Endothelial cell of umbilical vein (primary cell): ENCODE data around the gene PRRC2A. TPM values are rescaled to one million over a fixed set of nuclear protein-coding genes. Genes with fewer than 3 reads are reported as not detected.

Source experiments
- BruUV-seq: library from RNA; stranded (reverse); fragments of 400-500 nt; replicated peaks from 2 replicates; lab custom pipeline; 2021; lab: Mats Ljungman, UMichigan
- CTCF ChIA-PET: fragments of 300-600, 350-600 bp; sonication (Branson Sonifier 250); formaldehyde crosslinking; loops from one replicate; lab custom pipeline; 2021; ENCODE audit warnings: antibody characterized with exemption, inconsistent platforms; lab: Charles Lee
- POLR2A ChIA-PET: fragments of 300-600, 350-600 bp; sonication (Branson Sonifier 250); formaldehyde crosslinking; loops from one replicate; lab custom pipeline; 2021; ENCODE audit warnings: antibody characterized with exemption, inconsistent platforms; lab: Charles Lee
- DNase-seq: peaks from one replicate; pipeline ENCODE4 v3.0.0-alpha.2; 2011; ENCODE audit warnings: low read depth, low spot score
- FAIRE-seq: peaks from 2 replicates; lab custom pipeline; 2011; peaks lifted over from hg19 to GRCh38; lab: Jason Lieb, UNC
- H2AFZ ChIP-seq: 2 replicates; pipeline ENCODE4 v1.6.0; 2012; ENCODE audit warnings: low read depth, low read length, control low read depth, inconsistent platforms
- H3K27ac ChIP-seq: 2 replicates; pipeline ENCODE4 v1.5.1; 2011; ENCODE audit warnings: low read depth, mild to moderate bottlenecking, control low read depth, low read length, moderate library complexity; ENCODE audit not compliant: insufficient read depth
- H3K27me3 ChIP-seq, 2 experiments: 2 replicates each; pipeline versions ENCODE4 v1.6.0 to v1.6.1; 2011; ENCODE audit warnings: low read length in 2 of 2, mixed read lengths in 1 of 2; ENCODE audit not compliant: control insufficient read depth in 2 of 2, insufficient read depth in 2 of 2
- H3K36me3 ChIP-seq, 2 experiments: 2 replicates in 1 of 2; 3 replicates in 1 of 2; pipeline ENCODE4 v1.5.1; 2011; ENCODE audit warnings: low read length in 2 of 2, mild to moderate bottlenecking in 1 of 2, moderate library complexity in 1 of 2; ENCODE audit not compliant: control insufficient read depth in 2 of 2, insufficient read depth in 2 of 2; ENCODE audit errors: extremely low read depth in 1 of 2
- H3K4me1 ChIP-seq: 3 replicates; pipeline ENCODE4 v1.5.1; 2011; ENCODE audit warnings: mild to moderate bottlenecking, low read length; ENCODE audit not compliant: control insufficient read depth, insufficient read depth; ENCODE audit errors: extremely low read depth
- H3K4me2 ChIP-seq: 2 replicates; pipeline ENCODE4 v1.6.1; 2011; ENCODE audit warnings: low read length, control low read depth, mixed read lengths; ENCODE audit not compliant: insufficient read depth
- H3K4me3 ChIP-seq, 3 experiments: fragments of 200-600 bp in 1 of 3; sonication (generic), shearing (Covaris generic) in 1 of 3; replicated peaks in 1 of 3; 2 replicates each; pipeline ENCODE4 v1.5.1; 2011 to 2016; ENCODE audit warnings: control low read depth in 3 of 3, low read length in 3 of 3, mild to moderate bottlenecking in 2 of 3, inconsistent platforms in 1 of 3, low read depth in 1 of 3, moderate library complexity in 1 of 3; ENCODE audit not compliant: insufficient read depth in 1 of 3
- H3K79me2 ChIP-seq: 2 replicates; pipeline ENCODE4 v1.6.0; 2012; ENCODE audit warnings: low read length, inconsistent platforms; ENCODE audit not compliant: control insufficient read depth, insufficient read depth
- H3K9ac ChIP-seq: replicated peaks from 2 replicates; pipeline ENCODE3; 2011; ENCODE audit warnings: low read length, control low read depth; ENCODE audit not compliant: insufficient read depth; ENCODE audit errors: extremely low read depth
- H3K9me1 ChIP-seq: replicated peaks from 3 replicates; pipeline ENCODE4 v1.6.0; 2011; ENCODE audit warnings: mild to moderate bottlenecking, low read length; ENCODE audit not compliant: control insufficient read depth, insufficient read depth; ENCODE audit errors: extremely low read depth
- H3K9me3 ChIP-seq: replicated peaks from 2 replicates; pipeline ENCODE4 v1.5.1; 2012; ENCODE audit warnings: low read length, inconsistent platforms; ENCODE audit not compliant: control insufficient read depth, insufficient read depth
- H4K20me1 ChIP-seq: replicated peaks from 2 replicates; pipeline ENCODE3; 2011; ENCODE audit warnings: mild to moderate bottlenecking, low read length; ENCODE audit not compliant: control insufficient read depth, insufficient read depth; ENCODE audit errors: extremely low read depth
- EZH2 ChIP-seq: IDR thresholded peaks from 2 replicates; pipeline ENCODE4 v1.6.1; 2012; ENCODE audit warnings: borderline replicate concordance, low read depth, mild to moderate bottlenecking, moderate library complexity, low read length, inconsistent platforms; ENCODE audit not compliant: severe bottlenecking
- FOS ChIP-seq: IDR thresholded peaks from 2 replicates; pipeline ENCODE4 v1.6.1; 2011; ENCODE audit warnings: mild to moderate bottlenecking, low read length, moderate library complexity, borderline replicate concordance; ENCODE audit not compliant: insufficient read depth
- GATA2 ChIP-seq: IDR thresholded peaks from 2 replicates; pipeline ENCODE4 v1.7.0; 2011; ENCODE audit warnings: low read depth, mild to moderate bottlenecking, moderate library complexity, mixed read lengths, low read length; ENCODE audit not compliant: insufficient read length, insufficient read depth
- JUN ChIP-seq: IDR thresholded peaks from 2 replicates; pipeline ENCODE4 v1.6.1; 2011; ENCODE audit warnings: borderline replicate concordance, low read depth; ENCODE audit not compliant: insufficient read length, insufficient read depth
- MYC ChIP-seq: IDR thresholded peaks from one replicate; pipeline ENCODE4 v1.6.1; 2011; ENCODE audit warnings: mild to moderate bottlenecking, low read depth, low read length
- POLR2A ChIP-seq: IDR thresholded peaks from 2 replicates; pipeline ENCODE4 v1.6.1; 2012; ENCODE audit warnings: low read depth, mild to moderate bottlenecking, control low read depth, low read length
- POLR2AphosphoS5 ChIP-seq: IDR thresholded peaks from 2 replicates; pipeline ENCODE4 v1.6.1; 2012; ENCODE audit warnings: low read depth, mild to moderate bottlenecking, control low read depth, low read length, moderate library complexity; ENCODE audit not compliant: insufficient read depth
- dilution Hi-C: fragments of 300-500 bp; cut with MboI; formaldehyde crosslinking; loops from one replicate; pipeline ENCODE4 v1.15.0; 2019; ENCODE audit warnings: low sequenced_read_pairs; ENCODE audit not compliant: extremely low pct_ligation_motif_present
- intact Hi-C: fragments of 100-400 bp; cut with micrococcal nuclease; formaldehyde crosslinking; loops from one replicate; pipeline ENCODE4 v1.10.0; 2022
- polyA plus RNA-seq, 4 experiments: library from polyadenylated mRNA; depleted of rRNA in 3 of 4; stranded (reverse) in 3 of 4; unstranded in 1 of 4; fragments of >200 nt; gene quantifications; 2 replicates each; pipeline versions ENCODE4 v1.2.1 to v1.2.3, GENCODE V29; 2011 to 2012; ENCODE audit warnings: missing spikeins in 1 of 4
- total RNA-seq: library from RNA; stranded (reverse); gene quantifications from 2 replicates; pipeline ENCODE4 v1.2.3, GENCODE V29; 2021
- TF ChIP-seq, protein P1 (sequence below), 2 donors: IDR thresholded peaks; 1 replicate in 1 of 2; 2 replicates in 1 of 2; pipeline ENCODE4 v1.5.1; 2011; ENCODE audit warnings: low read length in 2 of 2, mild to moderate bottlenecking in 2 of 2, moderate library complexity in 2 of 2, control low read depth in 1 of 2, inconsistent platforms in 1 of 2, low read depth in 1 of 2; ENCODE audit not compliant: insufficient read depth in 1 of 2; ENCODE audit errors: extremely low read depth in 1 of 2
- TF ChIP-seq, protein P2 (sequence below): IDR thresholded peaks from 2 replicates; pipeline ENCODE4 v1.6.1; 2011; ENCODE audit not compliant: insufficient read depth, insufficient read length

The PRRC2A gene
- total and polyA plus RNA-seq, 2 donors (not counting 3 experiments of a cell fraction or from before 2014, with no cell fraction given): 88.4 to 229 TPM

DNA sequence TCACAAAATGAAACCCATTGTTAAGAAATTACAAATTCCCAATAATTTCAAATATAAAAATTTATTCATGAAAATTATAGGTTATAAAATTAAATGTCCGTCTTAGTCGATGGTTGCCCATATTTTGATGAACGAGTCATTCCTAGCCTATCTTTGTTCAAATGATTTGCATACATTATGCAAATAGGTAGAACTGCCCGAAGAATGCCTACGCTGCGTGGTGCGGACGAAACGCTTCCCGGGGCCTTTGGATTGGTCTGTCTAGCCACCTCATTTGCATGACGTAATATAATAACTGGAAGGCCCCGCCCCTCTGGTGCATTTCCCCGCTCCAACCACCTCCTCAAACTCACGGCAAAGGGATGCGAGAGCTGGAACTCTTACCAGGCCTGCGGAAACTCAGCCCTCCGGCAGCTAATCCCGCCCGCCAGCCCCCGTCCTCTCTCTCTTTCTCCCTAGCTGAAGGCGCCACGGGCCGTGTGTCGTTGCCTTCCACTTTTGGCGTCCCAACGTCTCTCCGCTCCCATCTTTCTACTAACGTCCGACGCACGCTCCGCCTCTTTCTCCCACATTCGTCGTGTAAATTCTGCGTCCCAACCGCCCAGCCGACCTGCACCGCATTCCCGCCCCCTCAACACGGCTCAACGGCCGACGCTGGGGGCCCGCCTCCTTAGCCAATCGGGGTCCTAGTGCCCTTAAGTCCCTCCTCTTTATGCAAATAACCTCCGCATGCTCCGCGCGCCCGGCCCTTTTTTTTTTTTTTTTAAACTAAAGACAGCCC, 520 bp upstream of the PRRC2A start:
- peak overlapping the region; percentile 95 for H3K27ac ChIP-seq
- intact Hi-C loops (loop anchor here (1.0 to 5.0 kb wide), 9 partner anchors 32 to 243 kb away; partner anchors contain the start of genes ABHD16A, BAG6, DDX39B and HSPA1B), dilution Hi-C loops (no loop called here)
- H3K9ac ChIP-seq: peak overlapping the region; percentile 93
- CTCF ChIA-PET: interaction anchor here (0.7 to 3.9 kb wide), 4 partner anchors 21 to 244 kb away, joined by 3 to 18 read pairs (median 4); partner anchors contain the start of gene BAG6
- H3K9me1 ChIP-seq: no peaks in the 10 kb centered on the region
- H4K20me1 ChIP-seq: no peaks in the 10 kb centered on the region
- H3K36me3 ChIP-seq: peaks cover 12 to 14% of the 10 kb centered on the region in 2 experiments
- TSS peak; percentile 89 for BruUV-seq
- H3K4me1 ChIP-seq: peaks cover 13% of the 10 kb centered on the region
- DNase-seq: peak; percentile 100
- no peaks in the 10 kb centered on the region for H3K27me3 ChIP-seq
- TF ChIP-seq, protein P1, sequence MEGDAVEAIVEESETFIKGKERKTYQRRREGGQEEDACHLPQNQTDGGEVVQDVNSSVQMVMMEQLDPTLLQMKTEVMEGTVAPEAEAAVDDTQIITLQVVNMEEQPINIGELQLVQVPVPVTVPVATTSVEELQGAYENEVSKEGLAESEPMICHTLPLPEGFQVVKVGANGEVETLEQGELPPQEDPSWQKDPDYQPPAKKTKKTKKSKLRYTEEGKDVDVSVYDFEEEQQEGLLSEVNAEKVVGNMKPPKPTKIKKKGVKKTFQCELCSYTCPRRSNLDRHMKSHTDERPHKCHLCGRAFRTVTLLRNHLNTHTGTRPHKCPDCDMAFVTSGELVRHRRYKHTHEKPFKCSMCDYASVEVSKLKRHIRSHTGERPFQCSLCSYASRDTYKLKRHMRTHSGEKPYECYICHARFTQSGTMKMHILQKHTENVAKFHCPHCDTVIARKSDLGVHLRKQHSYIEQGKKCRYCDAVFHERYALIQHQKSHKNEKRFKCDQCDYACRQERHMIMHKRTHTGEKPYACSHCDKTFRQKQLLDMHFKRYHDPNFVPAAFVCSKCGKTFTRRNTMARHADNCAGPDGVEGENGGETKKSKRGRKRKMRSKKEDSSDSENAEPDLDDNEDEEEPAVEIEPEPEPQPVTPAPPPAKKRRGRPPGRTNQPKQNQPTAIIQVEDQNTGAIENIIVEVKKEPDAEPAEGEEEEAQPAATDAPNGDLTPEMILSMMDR (IDR thresholded peaks at IDR 0.05; ENCODE audit: extremely low read depth in 1 of 2, insufficient read depth in 1 of 2, low read depth in 1 of 2, low read length in 2 of 2): no peak
- no peak for TF ChIP-seq FOS
- TF ChIP-seq JUN: peak; percentile 85
- peak; percentile 56 for TF ChIP-seq POLR2AphosphoS5
- TF ChIP-seq MYC: no peak
- TF ChIP-seq, protein P2, sequence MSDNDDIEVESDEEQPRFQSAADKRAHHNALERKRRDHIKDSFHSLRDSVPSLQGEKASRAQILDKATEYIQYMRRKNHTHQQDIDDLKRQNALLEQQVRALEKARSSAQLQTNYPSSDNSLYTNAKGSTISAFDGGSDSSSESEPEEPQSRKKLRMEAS: peak; percentile 51
- no peak for TF ChIP-seq EZH2
- TF ChIP-seq POLR2A: peak; percentile 73
- TF ChIP-seq GATA2: no peak
- peak; percentile 99 for FAIRE-seq
- POLR2A ChIA-PET: interaction anchor here (1.2 to 1.6 kb wide), 2 partner anchors 39 to 41 kb away, joined by 3 read pairs; partner anchors contain the start of gene C6orf47
- H3K79me2 ChIP-seq: peaks cover 41% of the 10 kb centered on the region
- peak overlapping the region; percentile 87 for H3K4me2 ChIP-seq
- H3K9me3 ChIP-seq: no peaks in the 10 kb centered on the region
- H3K4me3 ChIP-seq: peak overlapping the region in 2 of 3 experiments; percentile 57 to 80
- peak overlapping the region; percentile 65 for H2AFZ ChIP-seq
